CD14-positive monocyte (primary cell): Measurements from ENCODE around the gene TRAIP. TPM values are rescaled to one million over a fixed set of nuclear protein-coding genes. Genes with fewer than 3 reads are reported as not detected.
A peak's percentile ranks its signal among the peaks of the same experiment; 100 is the strongest.

Source experiments
- DNase-seq, 3 donors: peaks; one replicate each; pipeline ENCODE4 v3.0.0-alpha.2; 2011 to 2022
- H2AFZ ChIP-seq: 2 replicates; pipeline ENCODE4 v1.6.0; 2012; ENCODE audit warnings: mild to moderate bottlenecking, low read depth, low read length, inconsistent platforms; ENCODE audit not compliant: insufficient read depth, poor library complexity, severe bottlenecking
- H3K27ac ChIP-seq, 2 donors: 1 replicate in 1 of 2; 2 replicates in 1 of 2; pipeline ENCODE4 v1.5.1; 2012 to 2013; ENCODE audit warnings: low read length in 2 of 2, control low read depth in 1 of 2, inconsistent platforms in 1 of 2, low read depth in 1 of 2, mild to moderate bottlenecking in 1 of 2
- H3K27me3 ChIP-seq, 2 donors: one replicate each; pipeline versions ENCODE4 v1.6.0 to v1.6.1; 2011 to 2013; ENCODE audit warnings: low read length in 2 of 2; ENCODE audit not compliant: control insufficient read depth in 2 of 2, insufficient read depth in 2 of 2
- H3K36me3 ChIP-seq, 2 donors: replicated peaks in 1 of 2; 1 replicate in 1 of 2; 2 replicates in 1 of 2; pipeline versions ENCODE4 v1.5.1 to v1.6.1; 2012 to 2013; ENCODE audit warnings: low read length in 2 of 2, control low read depth in 1 of 2, inconsistent platforms in 1 of 2, mild to moderate bottlenecking in 1 of 2; ENCODE audit not compliant: insufficient read depth in 2 of 2, control insufficient read depth in 1 of 2
- H3K4me1 ChIP-seq, 2 donors: 1 replicate in 1 of 2; 2 replicates in 1 of 2; pipeline versions ENCODE4 v1.5.1 to v1.6.1; 2012 to 2013; ENCODE audit warnings: low read length in 2 of 2, control low read depth in 1 of 2, inconsistent platforms in 1 of 2, mild to moderate bottlenecking in 1 of 2, moderate library complexity in 1 of 2; ENCODE audit not compliant: insufficient read depth in 2 of 2, control insufficient read depth in 1 of 2
- H3K4me2 ChIP-seq: replicated peaks from 2 replicates; pipeline ENCODE3; 2012; ENCODE audit warnings: low read length, moderate library complexity, mild to moderate bottlenecking; ENCODE audit not compliant: poor library complexity, severe bottlenecking; ENCODE audit errors: extremely low read depth
- H3K4me3 ChIP-seq, 3 experiments: fragments of 200-600 bp in 1 of 3; sonication (generic) in 1 of 3; replicated peaks in 1 of 3; 1 replicate in 2 of 3; 2 replicates in 1 of 3; pipeline ENCODE4 v1.5.1; 2011 to 2013; ENCODE audit warnings: low read length in 3 of 3, mild to moderate bottlenecking in 3 of 3, control low read depth in 2 of 3, low read depth in 2 of 3, inconsistent platforms in 1 of 3, moderate library complexity in 1 of 3
- H3K79me2 ChIP-seq: 2 replicates; pipeline ENCODE4 v1.6.0; 2012; ENCODE audit warnings: mild to moderate bottlenecking, control low read depth, inconsistent platforms, low read length, moderate library complexity; ENCODE audit not compliant: insufficient read depth
- H3K9ac ChIP-seq: 2 replicates; pipeline ENCODE4 v1.6.0; 2017; ENCODE audit warnings: low read length, mild to moderate bottlenecking; ENCODE audit not compliant: insufficient read depth, poor library complexity, severe bottlenecking
- H3K9me3 ChIP-seq, 2 donors: replicated peaks in 1 of 2; 1 replicate in 1 of 2; 2 replicates in 1 of 2; pipeline versions ENCODE4 v1.5.1 to v1.6.1; 2012 to 2013; ENCODE audit warnings: low read length in 2 of 2, control low read depth in 1 of 2; ENCODE audit not compliant: control insufficient read depth in 1 of 2, insufficient read depth in 1 of 2
- H4K20me1 ChIP-seq: 2 replicates; pipeline ENCODE4 v1.6.0; 2012; ENCODE audit warnings: mild to moderate bottlenecking, low read length, control low read depth, moderate library complexity; ENCODE audit not compliant: insufficient read depth
- H3K27ac Mint-ChIP-seq, 7 donors: one replicate each; pipeline ENCODE4 v1.8.0; 2020; ENCODE audit warnings: mild to moderate bottlenecking in 7 of 7, mixed read lengths in 7 of 7, moderate library complexity in 6 of 7, inconsistent platforms in 2 of 7
- H3K27me3 Mint-ChIP-seq, 3 donors: one replicate each; pipeline ENCODE4 v1.8.0; 2021 to 2022; ENCODE audit warnings: low read depth in 3 of 3, mild to moderate bottlenecking in 3 of 3, mixed read lengths in 3 of 3, moderate library complexity in 3 of 3, inconsistent platforms in 1 of 3
- H3K36me3 Mint-ChIP-seq, 2 donors: one replicate each; pipeline ENCODE4 v1.8.0; 2020; ENCODE audit warnings: mixed read lengths in 2 of 2, inconsistent platforms in 1 of 2, mild to moderate bottlenecking in 1 of 2
- H3K4me1 Mint-ChIP-seq: one replicate; pipeline ENCODE4 v1.8.0; 2020; ENCODE audit warnings: mild to moderate bottlenecking, mixed read lengths
- H3K4me3 Mint-ChIP-seq, 2 donors: one replicate each; pipeline ENCODE4 v1.8.0; 2020; ENCODE audit warnings: mild to moderate bottlenecking in 2 of 2, mixed read lengths in 2 of 2, moderate library complexity in 1 of 2
- H3K9me3 Mint-ChIP-seq, 7 donors: one replicate each; pipeline ENCODE4 v1.8.0; 2020 to 2022; ENCODE audit warnings: mixed read lengths in 7 of 7, mild to moderate bottlenecking in 6 of 7, moderate library complexity in 6 of 7, inconsistent platforms in 2 of 7
- CTCF ChIP-seq: fragments of 200-600 bp; IDR thresholded peaks from one replicate; pipeline ENCODE4 v1.8.0; 2022; ENCODE audit warnings: antibody characterized with exemption, mild to moderate bottlenecking
- WGBS: methylation state at CpG from one replicate; pipeline ENCODE4 v1.1.5; 2013; ENCODE audit warnings: missing lambda C conversion rate; ENCODE audit not compliant: insufficient coverage; 5-methylcytosine and 5-hydroxymethylcytosine counted together
- intact Hi-C, 2 donors: fragments of 100-400 bp; cut with micrococcal nuclease; formaldehyde crosslinking; loops; one replicate each; pipeline versions ENCODE4 v1.15.0 to v1.15.1; 2023
- polyA plus RNA-seq, 3 donors: library from polyadenylated mRNA; depleted of rRNA in 1 of 3; unstranded in 2 of 3; stranded (reverse) in 1 of 3; fragments of 300-500 nt in 2 of 3; fragments of >200 nt in 1 of 3; fragmentation: Illumina TruSeq in 2 of 3; gene quantifications; 1 replicate in 2 of 3; 2 replicates in 1 of 3; pipeline ENCODE4 v1.2.3, GENCODE V29; 2012 to 2021

The TRAIP gene
- polyA plus RNA-seq, 3 donors = 0.68 to 1.1 (median 0.95) TPM

- no peak overlapping the region for H3K4me3 Mint-ChIP-seq
- peaks cover 35 to 57% of the 10 kb centered on the region in 2 donors for H3K36me3 Mint-ChIP-seq
- Histone ChIP-seq H3K4me3 (no peak overlapping the region), H3K4me2 (no peak overlapping the region), H3K27ac (no peak overlapping the region), H3K4me1 (no peaks in the 10 kb centered on the region), H3K79me2 (no peaks in the 10 kb centered on the region), H2AFZ (no peak overlapping the region), H3K36me3 (peaks cover 19 to 68% of the 10 kb centered on the region in 2 donors), H3K9ac (no peak overlapping the region), H3K9me3 (no peaks in the 10 kb centered on the region), H3K27me3 (no peaks in the 10 kb centered on the region), H4K20me1 (no peaks in the 10 kb centered on the region)
- intact Hi-C loops = no loop called here
- peaks cover 0 to 1% (median 0%) of the 10 kb centered on the region in 3 donors for H3K27me3 Mint-ChIP-seq
- H3K4me1 Mint-ChIP-seq = no peaks in the 10 kb centered on the region
- H3K9me3 Mint-ChIP-seq = no peaks in the 10 kb centered on the region
- no peak for DNase-seq
- no peak for TF ChIP-seq CTCF
- H3K27ac Mint-ChIP-seq = no peak overlapping the region
- WGBS = 100% methylated on average over 1 of the region's 3 CpGs
These were observed 10.7 kb downstream of the TRAIP start for GRCh38 chr3:49845694-49846093.

- Histone ChIP-seq H3K4me3 (no peak overlapping the region), H3K27ac (no peak overlapping the region), H4K20me1 (no peaks in the 10 kb centered on the region), H3K79me2 (no peaks in the 10 kb centered on the region), H3K9me3 (no peaks in the 10 kb centered on the region), H3K27me3 (no peaks in the 10 kb centered on the region), H3K4me2 (no peak overlapping the region), H2AFZ (no peak overlapping the region), H3K36me3 (peaks cover 19 to 68% of the 10 kb centered on the region in 2 donors), H3K4me1 (no peaks in the 10 kb centered on the region), H3K9ac (no peak overlapping the region)
- Mint-ChIP-seq H3K27ac (peak overlapping the region in 4 of 7 donors; percentile 27 to 79 (median 44)), H3K4me1 (no peaks in the 10 kb centered on the region), H3K27me3 (peaks cover 0 to 1% (median 0%) of the 10 kb centered on the region in 3 donors), H3K9me3 (no peaks in the 10 kb centered on the region), H3K4me3 (no peak overlapping the region), H3K36me3 (peaks cover 35 to 57% of the 10 kb centered on the region in 2 donors)
- whole genome bisulfite sequencing = 85% methylated on average over 5 of the region's 5 CpGs
- no peak for DNase-seq
- TF ChIP-seq CTCF = no peak
- intact Hi-C loops = no loop called here
These were observed 11.7 kb downstream of the TRAIP start for GRCh38 chr3:49844464-49845183.
